ENCODE results near the gene DMD.
A peak's percentile ranks its signal among the peaks of the same experiment; 100 is the strongest.

Gene DMD

DNA sequence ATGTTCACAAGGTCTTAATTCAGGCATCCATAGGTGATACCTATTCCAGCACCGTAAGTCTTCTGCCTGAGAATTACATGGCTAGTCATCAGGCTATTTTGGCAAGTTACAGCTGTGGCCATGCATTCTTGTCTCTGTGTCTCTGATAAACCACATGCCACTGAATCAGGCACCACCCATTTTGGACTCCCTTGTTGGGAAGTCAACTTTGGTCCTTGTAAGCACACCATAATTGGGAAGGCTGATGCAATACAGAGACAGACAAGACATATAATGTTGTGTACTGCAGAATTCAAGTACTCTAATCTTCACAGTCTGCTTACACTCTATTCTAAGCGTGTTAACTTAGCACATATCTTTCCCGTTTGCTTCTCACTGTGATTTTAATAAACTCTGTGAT is 1655.8 kb downstream of the DMD start:
- no peak overlapping the region for H3K4me3 ChIP-seq (ENCODE audit: low read length)
- no peak for DNase-seq (ENCODE audit: low read depth)
- TF ChIP-seq, protein P1, sequence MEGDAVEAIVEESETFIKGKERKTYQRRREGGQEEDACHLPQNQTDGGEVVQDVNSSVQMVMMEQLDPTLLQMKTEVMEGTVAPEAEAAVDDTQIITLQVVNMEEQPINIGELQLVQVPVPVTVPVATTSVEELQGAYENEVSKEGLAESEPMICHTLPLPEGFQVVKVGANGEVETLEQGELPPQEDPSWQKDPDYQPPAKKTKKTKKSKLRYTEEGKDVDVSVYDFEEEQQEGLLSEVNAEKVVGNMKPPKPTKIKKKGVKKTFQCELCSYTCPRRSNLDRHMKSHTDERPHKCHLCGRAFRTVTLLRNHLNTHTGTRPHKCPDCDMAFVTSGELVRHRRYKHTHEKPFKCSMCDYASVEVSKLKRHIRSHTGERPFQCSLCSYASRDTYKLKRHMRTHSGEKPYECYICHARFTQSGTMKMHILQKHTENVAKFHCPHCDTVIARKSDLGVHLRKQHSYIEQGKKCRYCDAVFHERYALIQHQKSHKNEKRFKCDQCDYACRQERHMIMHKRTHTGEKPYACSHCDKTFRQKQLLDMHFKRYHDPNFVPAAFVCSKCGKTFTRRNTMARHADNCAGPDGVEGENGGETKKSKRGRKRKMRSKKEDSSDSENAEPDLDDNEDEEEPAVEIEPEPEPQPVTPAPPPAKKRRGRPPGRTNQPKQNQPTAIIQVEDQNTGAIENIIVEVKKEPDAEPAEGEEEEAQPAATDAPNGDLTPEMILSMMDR (IDR thresholded peaks at IDR 0.05; ENCODE audit: insufficient read depth, low read depth, low read length, missing control alignments), result no peak

DNA sequence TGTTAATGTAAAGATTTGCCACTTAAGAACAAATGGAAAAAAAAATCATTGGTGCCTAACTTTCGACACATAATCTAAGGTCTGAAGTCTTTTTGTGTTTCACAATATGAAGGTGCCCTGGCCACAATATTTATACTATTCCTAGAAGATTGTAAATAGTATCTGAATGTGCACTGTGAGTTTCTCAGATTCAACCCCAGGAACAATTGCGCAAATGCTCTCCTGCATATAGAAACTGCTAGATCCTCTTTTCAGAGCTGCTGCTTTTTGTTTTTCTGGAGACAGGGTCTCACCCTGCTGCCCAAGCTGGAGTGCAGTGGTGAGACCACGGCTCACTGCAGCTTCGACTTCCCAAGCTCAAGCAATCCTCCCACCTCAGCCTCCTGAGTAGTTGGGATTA is 1659.4 kb downstream of the DMD start:
- TF ChIP-seq, protein P1 (IDR thresholded peaks at IDR 0.05; ENCODE audit: insufficient read depth, low read depth, low read length, missing control alignments), result no peak
- no peak overlapping the region for H3K4me3 ChIP-seq (ENCODE audit: low read length)
- no peak for DNase-seq (ENCODE audit: low read depth)

DNA sequence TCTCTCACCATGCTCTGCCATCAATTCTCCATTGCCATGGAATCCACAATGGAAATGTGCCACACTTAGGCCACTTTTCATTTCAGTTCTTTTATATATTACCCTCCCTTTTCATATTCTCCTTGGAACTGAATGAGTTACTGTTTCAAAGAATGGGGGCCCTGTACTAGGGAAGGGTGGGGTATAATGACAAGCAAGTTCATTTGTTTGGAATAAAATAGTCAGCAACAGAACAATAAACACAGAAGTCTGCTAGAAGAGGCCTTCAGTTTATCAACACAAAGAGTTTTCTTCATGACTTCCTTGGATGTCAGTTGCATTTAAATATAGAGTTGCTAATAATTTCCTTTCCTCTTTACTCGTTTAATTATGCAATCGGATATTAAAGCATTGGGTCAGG is 1661.2 kb downstream of the DMD start:
- TF ChIP-seq, protein P1 (IDR thresholded peaks at IDR 0.05; ENCODE audit: insufficient read depth, low read depth, low read length, missing control alignments), result no peak

DNA sequence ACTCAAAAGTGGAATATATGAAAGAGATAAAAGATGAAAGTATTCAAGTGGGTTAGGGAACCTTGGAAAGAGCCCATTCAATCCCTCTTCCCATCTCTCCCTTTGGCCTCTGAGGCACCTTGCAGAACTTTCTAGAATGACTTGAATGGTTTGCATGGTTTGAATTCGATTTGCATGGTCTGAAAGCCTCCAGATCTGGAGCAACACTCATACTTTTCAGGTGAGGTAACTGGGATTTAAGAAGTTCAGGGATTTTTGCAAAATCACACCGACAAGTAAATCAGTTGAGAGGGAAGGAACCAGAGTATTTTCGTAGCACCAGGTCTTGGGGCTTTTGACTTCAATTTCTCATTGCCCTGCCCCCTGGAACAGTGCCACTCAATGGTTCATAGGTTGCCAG is 1663.5 kb downstream of the DMD start:
- TF ChIP-seq, protein P1 (IDR thresholded peaks at IDR 0.05; ENCODE audit: insufficient read depth, low read depth, low read length, missing control alignments), result no peak
- H3K4me3 ChIP-seq (ENCODE audit: low read length), result no peak overlapping the region
- DNase-seq (ENCODE audit: low read depth), result no peak

More for the DNA sequence above, 1661.2 kb downstream of the DMD start:
- H3K4me3 ChIP-seq (ENCODE audit: low read length), result no peak overlapping the region
- no peak for DNase-seq (ENCODE audit: low read depth)

DNA sequence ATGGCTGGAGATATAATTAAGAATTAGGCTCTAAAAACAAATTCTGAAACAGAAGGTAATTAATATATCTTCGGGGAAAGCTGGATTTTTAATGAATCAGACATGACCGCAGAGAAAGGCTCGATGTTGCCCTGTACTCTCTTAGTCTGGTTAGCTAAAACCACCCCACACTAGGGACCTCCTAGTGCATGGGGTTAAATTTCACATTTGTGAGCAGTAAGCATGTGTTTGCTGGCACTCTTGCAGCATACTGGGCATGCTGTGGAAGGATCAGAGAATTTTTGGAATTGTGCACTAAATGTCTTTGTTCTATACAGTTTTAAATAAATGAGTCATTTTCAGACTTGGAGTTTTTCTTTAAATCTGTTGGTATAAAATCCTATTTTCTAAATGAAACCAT is 1663.9 kb downstream of the DMD start:
- no peak for DNase-seq (ENCODE audit: low read depth)
- TF ChIP-seq, protein P1 (IDR thresholded peaks at IDR 0.05; ENCODE audit: insufficient read depth, low read depth, low read length, missing control alignments), result no peak
- no peak overlapping the region for H3K4me3 ChIP-seq (ENCODE audit: low read length)

DNA sequence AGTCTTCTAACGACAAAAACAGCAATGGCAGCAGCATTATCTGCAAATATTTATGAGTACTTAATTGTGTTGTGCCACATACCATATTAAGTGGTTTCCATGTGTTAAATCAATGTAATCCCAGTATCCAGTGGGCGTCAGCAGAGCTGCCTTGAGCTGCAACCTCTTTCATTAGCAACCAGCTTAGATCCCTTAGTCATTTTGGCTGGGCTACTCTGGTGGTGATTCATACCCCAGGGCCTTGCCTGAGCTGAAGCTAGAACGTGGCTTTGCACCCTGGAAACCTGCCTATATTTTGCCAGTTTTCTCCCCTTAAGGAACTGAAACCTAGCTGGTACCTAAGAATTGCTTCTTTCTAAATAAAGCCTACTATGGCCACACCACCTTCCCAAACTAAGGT is 1665.2 kb downstream of the DMD start:
- TF ChIP-seq, protein P1 (IDR thresholded peaks at IDR 0.05; ENCODE audit: insufficient read depth, low read depth, low read length, missing control alignments), result no peak
- DNase-seq (ENCODE audit: low read depth), result peak; percentile 84
- H3K4me3 ChIP-seq (ENCODE audit: low read length), result no peak overlapping the region

DNA sequence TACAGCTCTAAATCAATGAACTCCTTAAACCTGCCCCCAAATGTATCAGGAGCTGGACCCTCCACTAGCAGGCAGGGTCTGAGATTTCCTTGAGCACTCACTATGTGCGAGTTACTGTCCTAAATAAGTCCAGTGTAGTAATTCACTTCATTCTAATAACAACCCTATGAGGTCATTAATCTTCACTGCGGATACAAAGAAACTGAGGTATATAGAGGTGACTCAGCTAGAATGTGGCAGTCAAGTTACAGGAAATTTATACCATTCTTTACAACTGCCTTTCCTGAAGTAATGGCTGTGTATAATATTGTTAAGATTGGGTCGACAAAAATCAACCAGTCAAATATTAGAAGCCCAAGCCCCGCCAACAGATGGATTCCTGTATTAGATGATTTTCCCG is 1665.6 kb downstream of the DMD start:
- TF ChIP-seq, protein P1 (IDR thresholded peaks at IDR 0.05; ENCODE audit: insufficient read depth, low read depth, low read length, missing control alignments), result no peak
- no peak overlapping the region for H3K4me3 ChIP-seq (ENCODE audit: low read length)
- DNase-seq (ENCODE audit: low read depth), result peak; percentile 40
